Measurements from ENCODE around the gene CNNM3.

CNNM3 gene

GRCh38 chr2:96846825-96847224 is 30.8 kb downstream of the CNNM3 start:
- no peak overlapping the region for H3K27ac ChIP-seq
- TF ChIP-seq ZFX (IDR thresholded peaks at IDR 0.05) (no peak), CTCF (conservative IDR thresholded peaks at IDR 0.05) (no peak)

- H3K27ac ChIP-seq, result no peak overlapping the region
- TF ChIP-seq ZFX (IDR thresholded peaks at IDR 0.05) (no peak), CTCF (conservative IDR thresholded peaks at IDR 0.05) (no peak)
These were observed 31.5 kb downstream of the CNNM3 start for GRCh38 chr2:96847586-96847985.

GRCh38 chr2:96848264-96848663 is 32.2 kb downstream of the CNNM3 start:
- no peak for TF ChIP-seq CTCF (conservative IDR thresholded peaks at IDR 0.05)
- no peak for TF ChIP-seq ZFX (IDR thresholded peaks at IDR 0.05)
- H3K27ac ChIP-seq, result no peak overlapping the region

GRCh38 chr2:96852667-96853066 is 36.6 kb downstream of the CNNM3 start:
- no peak overlapping the region for H3K27ac ChIP-seq
- TF ChIP-seq CTCF (conservative IDR thresholded peaks at IDR 0.05) (no peak), ZFX (IDR thresholded peaks at IDR 0.05) (no peak)

GRCh38 chr2:96853321-96853720 is 37.3 kb downstream of the CNNM3 start:
- H3K27ac ChIP-seq, result no peak overlapping the region
- no peak for TF ChIP-seq ZFX (IDR thresholded peaks at IDR 0.05)
- TF ChIP-seq CTCF (conservative IDR thresholded peaks at IDR 0.05), result no peak

- H3K27ac ChIP-seq, result peak overlapping the region; percentile 85
- TF ChIP-seq CTCF (conservative IDR thresholded peaks at IDR 0.05), result no peak
- no peak for TF ChIP-seq ZFX (IDR thresholded peaks at IDR 0.05)
These were observed 41.0 kb downstream of the CNNM3 start for GRCh38 chr2:96856776-96857666.

- peak; percentile 92 for TF ChIP-seq CTCF (conservative IDR thresholded peaks at IDR 0.05)
- peak; percentile 95 for TF ChIP-seq ZFX (IDR thresholded peaks at IDR 0.05)
- peak within 1 kb of the TSS; percentile 85 for H3K27ac ChIP-seq
These were observed 41.8 kb downstream of the CNNM3 start, which contains the start of gene ANKRD39 for GRCh38 chr2:96857667-96858372. TSS of gene ANKRD39 (minus strand) at chr2:96858016. CDS start at chr2:96857987, 29 bp downstream.

All from C4-2B (cell line).